Caco-2 (cell line): Measurements from ENCODE around the gene LCN1. TPM values are rescaled to one million over a fixed set of nuclear protein-coding genes. Genes with fewer than 3 reads are reported as not detected.

Source experiments
- Bru-seq: library from RNA; stranded (reverse); fragments of 400-500 nt; gene quantifications from one replicate; lab custom pipeline; 2021; lab: Mats Ljungman, UMichigan
- BruChase-seq, 2 experiments: library from RNA; stranded (reverse); fragments of 400-500 nt; gene quantifications; one replicate each; lab custom pipeline; 2021; lab: Mats Ljungman, UMichigan
- BruUV-seq: library from RNA; stranded (reverse); fragments of 400-500 nt; replicated peaks from 2 replicates; lab custom pipeline; 2021; lab: Mats Ljungman, UMichigan
- CTCF ChIA-PET: fragments of 300-600 bp; sonication (Branson Sonifier 250); formaldehyde crosslinking; loops from one replicate; lab custom pipeline; 2022; ENCODE audit warnings: antibody characterized with exemption; lab: Charles Lee
- POLR2A ChIA-PET: fragments of 300-600 bp; sonication (Branson Sonifier 250); formaldehyde crosslinking; loops from one replicate; lab custom pipeline; 2022; ENCODE audit warnings: antibody characterized with exemption; lab: Charles Lee
- DNase-seq, 2 experiments: peaks; one replicate each; pipeline versions ENCODE4 v3.0.0 to v3.0.0-alpha.2; 2020 to 2022
- H3K27me3 ChIP-seq: replicated peaks from 2 replicates; pipeline ENCODE4 v1.6.0; 2011; ENCODE audit warnings: low read length; ENCODE audit not compliant: control insufficient read depth, insufficient read depth
- H3K36me3 ChIP-seq: 2 replicates; pipeline ENCODE4 v1.5.1; 2011; ENCODE audit warnings: low read length; ENCODE audit not compliant: control insufficient read depth, insufficient read depth
- H3K4me1 ChIP-seq: fragments of 250-450 bp; sonication (Bioruptor Pico); 2 replicates; pipeline ENCODE4 v1.5.1; 2020; ENCODE audit warnings: mild to moderate bottlenecking
- H3K4me3 ChIP-seq: 2 replicates; pipeline ENCODE4 v1.5.1; 2011; ENCODE audit warnings: low read depth, mild to moderate bottlenecking, control low read depth, low read length
- H3K9me3 ChIP-seq: fragments of 250-450 bp; sonication (Bioruptor Pico); 2 replicates; pipeline ENCODE4 v1.5.1; 2020; ENCODE audit warnings: mild to moderate bottlenecking, moderate library complexity
- H3K27ac Mint-ChIP-seq: one replicate; pipeline ENCODE4 v1.8.0; 2022; ENCODE audit warnings: mixed read lengths; ENCODE audit not compliant: unreplicated experiment
- H3K27me3 Mint-ChIP-seq: one replicate; pipeline ENCODE4 v1.8.0; 2022; ENCODE audit warnings: mixed read lengths; ENCODE audit not compliant: insufficient read depth, unreplicated experiment
- H3K36me3 Mint-ChIP-seq: one replicate; pipeline ENCODE4 v1.8.0; 2022; ENCODE audit warnings: mild to moderate bottlenecking, mixed read lengths; ENCODE audit not compliant: insufficient read depth, unreplicated experiment
- H3K4me1 Mint-ChIP-seq: one replicate; pipeline ENCODE4 v1.8.0; 2022; ENCODE audit warnings: low read depth, mixed read lengths; ENCODE audit not compliant: unreplicated experiment
- H3K4me3 Mint-ChIP-seq: one replicate; pipeline ENCODE4 v1.8.0; 2022; ENCODE audit warnings: mild to moderate bottlenecking, moderate library complexity, mixed read lengths; ENCODE audit not compliant: unreplicated experiment
- H3K9me3 Mint-ChIP-seq: one replicate; pipeline ENCODE4 v1.8.0; 2022; ENCODE audit warnings: mixed read lengths; ENCODE audit not compliant: unreplicated experiment
- CTCF ChIP-seq, 2 experiments: fragments of 200-600 bp in 1 of 2; IDR thresholded peaks; 1 replicate in 1 of 2; 2 replicates in 1 of 2; pipeline versions ENCODE4 v1.5.1 to v1.8.0; 2011 to 2022; ENCODE audit warnings: antibody characterized with exemption in 1 of 2, control low read depth in 1 of 2, inconsistent platforms in 1 of 2, low read depth in 1 of 2, low read length in 1 of 2, mild to moderate bottlenecking in 1 of 2, moderate library complexity in 1 of 2; ENCODE audit not compliant: insufficient read depth in 1 of 2, severe bottlenecking in 1 of 2, unreplicated experiment in 1 of 2
- intact Hi-C: fragments of 100-400 bp; cut with micrococcal nuclease; formaldehyde crosslinking; loops from one replicate; pipeline ENCODE4 v1.10.0; 2022; ENCODE audit not compliant: unreplicated experiment
- long read RNA-seq: library from polyadenylated mRNA; stranded (forward); transcript quantifications from one replicate; pipeline ENCODE4 v2.0.0, GENCODE V29; 2022
- total RNA-seq: library from RNA; stranded (reverse); gene quantifications from 2 replicates; pipeline ENCODE4 v1.2.3, GENCODE V29; 2022

The LCN1 gene
- total RNA-seq (not detected in 2 replicates), Bru-seq, nascent RNA (not detected), BruChase-seq, experiment 1, labeled RNA remaining after a 2-hour chase (not detected), BruChase-seq, experiment 2, labeled RNA remaining after a 6-hour chase (not detected)
- long read RNA-seq: 0 reads

- intact Hi-C loops: no loop called here
- ChIA-PET POLR2A (no interaction called here), CTCF (no interaction called here)
- no TSS peak for BruUV-seq
- Mint-ChIP-seq H3K27ac (no peak within 1 kb of the TSS), H3K4me1 (no peaks in the 10 kb centered on the region), H3K4me3 (no peak within 1 kb of the TSS), H3K27me3 (peaks cover 18% of the 10 kb centered on the region), H3K9me3 (no peaks in the 10 kb centered on the region), H3K36me3 (no peaks in the 10 kb centered on the region)
- H3K4me3 ChIP-seq: no peak within 1 kb of the TSS
- no peak for DNase-seq
- H3K27me3 ChIP-seq: no peaks in the 10 kb centered on the region
- H3K36me3 ChIP-seq: no peaks in the 10 kb centered on the region
- TF ChIP-seq CTCF (IDR thresholded peaks at IDR 0.05; ENCODE audit: insufficient read depth in 1 of 2, low read depth in 1 of 2, low read length in 1 of 2, severe bottlenecking in 1 of 2, unreplicated experiment in 1 of 2): no peak
- H3K4me1 ChIP-seq: no peaks in the 10 kb centered on the region
- no peaks in the 10 kb centered on the region for H3K9me3 ChIP-seq
Observed at GRCh38 chr9:135520916-135521607, at the start of gene LCN1. TSS of gene LCN1 (plus strand) at chr9:135521440. CDS start at chr9:135521498, 58 bp downstream.

- H3K27ac Mint-ChIP-seq: no peak overlapping the region
- no peak overlapping the region for H3K4me3 ChIP-seq
- intact Hi-C loops: no loop called here
- H3K36me3 ChIP-seq: no peaks in the 10 kb centered on the region
- POLR2A ChIA-PET: no interaction called here
- peaks cover 29% of the 10 kb centered on the region for H3K4me1 Mint-ChIP-seq
- CTCF ChIA-PET: no interaction called here
- no peaks in the 10 kb centered on the region for H3K27me3 ChIP-seq
- no peaks in the 10 kb centered on the region for H3K9me3 ChIP-seq
- no peak for TF ChIP-seq CTCF (IDR thresholded peaks at IDR 0.05; ENCODE audit: insufficient read depth in 1 of 2, low read depth in 1 of 2, low read length in 1 of 2, severe bottlenecking in 1 of 2, unreplicated experiment in 1 of 2)
- H3K4me3 Mint-ChIP-seq: no peak overlapping the region
- no peaks in the 10 kb centered on the region for H3K9me3 Mint-ChIP-seq
- H3K27me3 Mint-ChIP-seq: no peaks in the 10 kb centered on the region
- peaks cover 13% of the 10 kb centered on the region for H3K36me3 Mint-ChIP-seq
- no peak for DNase-seq
- H3K4me1 ChIP-seq: peaks cover 34% of the 10 kb centered on the region
- no TSS peak for BruUV-seq
Observed at GRCh38 chr9:135471791-135472640, 49.2 kb upstream of the LCN1 start.

GRCh38 chr9:135473972-135474543 is 47.2 kb upstream of the LCN1 start:
- CTCF ChIA-PET: no interaction called here
- Histone ChIP-seq H3K27me3 (no peaks in the 10 kb centered on the region), H3K4me1 (peaks cover 22% of the 10 kb centered on the region), H3K4me3 (no peak overlapping the region), H3K36me3 (no peaks in the 10 kb centered on the region), H3K9me3 (no peaks in the 10 kb centered on the region)
- DNase-seq: no peak
- Mint-ChIP-seq H3K27me3 (no peaks in the 10 kb centered on the region), H3K4me1 (peaks cover 16% of the 10 kb centered on the region), H3K9me3 (no peaks in the 10 kb centered on the region), H3K36me3 (peaks cover 11% of the 10 kb centered on the region), H3K4me3 (no peak overlapping the region), H3K27ac (no peak overlapping the region)
- POLR2A ChIA-PET: no interaction called here
- intact Hi-C loops: no loop called here
- no TSS peak for BruUV-seq
- TF ChIP-seq CTCF (IDR thresholded peaks at IDR 0.05; ENCODE audit: insufficient read depth in 1 of 2, low read depth in 1 of 2, low read length in 1 of 2, severe bottlenecking in 1 of 2, unreplicated experiment in 1 of 2): no peak
